H1 (cell line): ENCODE results near the gene OPCML. TPM values are rescaled to one million over a fixed set of nuclear protein-coding genes. Genes with fewer than 3 reads are reported as not detected.

Experiments
- CTCF ChIA-PET: fragments of 300-600 bp; sonication (Branson Sonifier 250); formaldehyde crosslinking; loops from one replicate; lab custom pipeline; 2021; ENCODE audit not compliant: partially characterized antibody; lab: Charles Lee
- POLR2A ChIA-PET: fragments of 300-600 bp; sonication (Branson Sonifier 250); formaldehyde crosslinking; loops from one replicate; lab custom pipeline; 2021; ENCODE audit warnings: inconsistent platforms; ENCODE audit not compliant: partially characterized antibody; lab: Charles Lee
- DNase-seq, 2 experiments: peaks; one replicate each; pipeline versions ENCODE4 v3.0.0 to v3.0.0-alpha.2; 2010 to 2022; ENCODE audit warnings: low spot score in 2 of 2, low read depth in 1 of 2, mixed read lengths in 1 of 2
- FAIRE-seq: peaks from 2 replicates; lab custom pipeline; 2011; peaks lifted over from hg19 to GRCh38; lab: Jason Lieb, UNC
- H2AFZ ChIP-seq: 2 replicates; pipeline ENCODE4 v1.8.1; 2012; ENCODE audit warnings: low read length, inconsistent platforms
- H2AK5ac ChIP-seq: 2 replicates; pipeline ENCODE4 v1.6.1; 2013; ENCODE audit warnings: low read depth, low read length
- H2BK120ac ChIP-seq: replicated peaks from 2 replicates; pipeline ENCODE3; 2013; ENCODE audit warnings: low read depth, low read length, inconsistent platforms
- H2BK12ac ChIP-seq: 2 replicates; pipeline ENCODE4 v1.6.1; 2013; ENCODE audit warnings: low read depth, low read length
- H2BK15ac ChIP-seq: 2 replicates; pipeline ENCODE4 v1.6.1; 2013; ENCODE audit warnings: low read length
- H2BK20ac ChIP-seq: 2 replicates; pipeline ENCODE4 v1.6.1; 2013; ENCODE audit warnings: low read length
- H2BK5ac ChIP-seq: 2 replicates; pipeline ENCODE4 v1.6.1; 2013; ENCODE audit warnings: low read depth, low read length
- H3K14ac ChIP-seq: 2 replicates; pipeline ENCODE4 v1.6.1; 2013; ENCODE audit warnings: inconsistent platforms; ENCODE audit not compliant: insufficient read length
- H3K18ac ChIP-seq: 2 replicates; pipeline ENCODE4 v1.6.1; 2013; ENCODE audit warnings: low read length; ENCODE audit errors: extremely low read depth
- H3K23ac ChIP-seq: 2 replicates; pipeline ENCODE4 v1.6.1; 2013; ENCODE audit warnings: inconsistent platforms; ENCODE audit not compliant: insufficient read length
- H3K23me2 ChIP-seq: 2 replicates; pipeline ENCODE4 v1.6.1; 2013; ENCODE audit warnings: low read depth, low read length
- H3K27ac ChIP-seq: 2 replicates; pipeline ENCODE4 v1.6.1; 2011; ENCODE audit warnings: low read depth, low read length, inconsistent platforms
- H3K27me3 ChIP-seq, 4 experiments: replicated peaks in 1 of 4; 1 replicate in 1 of 4; 2 replicates in 3 of 4; pipeline versions ENCODE4 v1.6.1 to v1.8.1; 2011 to 2013; ENCODE audit warnings: low read length in 3 of 4, mild to moderate bottlenecking in 3 of 4, inconsistent platforms in 2 of 4, mixed read lengths in 2 of 4, moderate library complexity in 1 of 4; ENCODE audit not compliant: control insufficient read depth in 3 of 4, insufficient read depth in 3 of 4; ENCODE audit errors: extremely low read depth in 1 of 4
- H3K36me3 ChIP-seq, 4 experiments: 2 replicates each; pipeline versions ENCODE4 v1.6.1 to v1.8.1; 2011 to 2013; ENCODE audit warnings: mild to moderate bottlenecking in 4 of 4, low read length in 3 of 4, moderate library complexity in 2 of 4, control low read depth in 1 of 4, inconsistent platforms in 1 of 4; ENCODE audit not compliant: insufficient read depth in 4 of 4, control insufficient read depth in 2 of 4
- H3K4ac ChIP-seq: replicated peaks from 2 replicates; pipeline ENCODE3; 2013; ENCODE audit warnings: low read length, low read depth, mixed read lengths, inconsistent platforms; ENCODE audit not compliant: insufficient read length
- H3K4me1 ChIP-seq, 4 experiments: replicated peaks in 1 of 4; 1 replicate in 1 of 4; 2 replicates in 3 of 4; pipeline versions ENCODE4 v1.6.1 to v1.8.1; 2011 to 2013; ENCODE audit warnings: low read length in 3 of 4, inconsistent platforms in 2 of 4, mixed read lengths in 1 of 4; ENCODE audit not compliant: insufficient read depth in 4 of 4, control insufficient read depth in 3 of 4
- H3K4me2 ChIP-seq, 2 experiments: 2 replicates each; pipeline versions ENCODE4 v1.6.1 to v1.8.1; 2011 to 2013; ENCODE audit warnings: low read depth in 2 of 2, low read length in 2 of 2, control low read depth in 1 of 2, inconsistent platforms in 1 of 2, mild to moderate bottlenecking in 1 of 2; ENCODE audit not compliant: insufficient read depth in 1 of 2
- H3K4me3 ChIP-seq, 4 experiments: fragments of 200-600, 300-600 bp in 1 of 4; sonication (generic), shearing (Covaris generic), sonication (Bioruptor Twin) in 1 of 4; 2 replicates each; pipeline versions ENCODE4 v1.5.1 to v1.8.1; 2011 to 2016; ENCODE audit warnings: low read length in 4 of 4, low read depth in 3 of 4, control low read depth in 2 of 4, inconsistent platforms in 2 of 4, mild to moderate bottlenecking in 2 of 4, mixed read lengths in 1 of 4, moderate library complexity in 1 of 4; ENCODE audit not compliant: insufficient read depth in 2 of 4; ENCODE audit errors: extremely low read depth in 1 of 4
- H3K56ac ChIP-seq: replicated peaks from 2 replicates; pipeline ENCODE3; 2013; ENCODE audit warnings: low read depth, mild to moderate bottlenecking, mixed read lengths, low read length, inconsistent platforms; ENCODE audit not compliant: insufficient read length
- H3K79me1 ChIP-seq: 2 replicates; pipeline ENCODE4 v1.6.1; 2013; ENCODE audit warnings: low read depth, low read length, control low read depth
- H3K79me2 ChIP-seq, 2 experiments: 2 replicates each; pipeline versions ENCODE4 v1.6.1 to v1.8.1; 2012 to 2013; ENCODE audit warnings: low read length in 2 of 2, mild to moderate bottlenecking in 2 of 2, inconsistent platforms in 1 of 2; ENCODE audit not compliant: insufficient read depth in 2 of 2, control insufficient read depth in 1 of 2
- H3K9ac ChIP-seq, 4 experiments: replicated peaks in 1 of 4; 1 replicate in 1 of 4; 2 replicates in 3 of 4; pipeline versions ENCODE4 v1.6.1 to v1.8.1; 2011 to 2013; ENCODE audit warnings: low read depth in 3 of 4, low read length in 3 of 4, control low read depth in 2 of 4, mild to moderate bottlenecking in 2 of 4, moderate library complexity in 2 of 4, inconsistent platforms in 1 of 4; ENCODE audit errors: extremely low read depth in 1 of 4
- H3K9me3 ChIP-seq, 2 experiments: 2 replicates each; pipeline versions ENCODE4 v1.6.1 to v1.8.1; 2012 to 2013; ENCODE audit warnings: mild to moderate bottlenecking in 2 of 2, moderate library complexity in 2 of 2, control low read depth in 1 of 2, inconsistent platforms in 1 of 2, low read depth in 1 of 2, low read length in 1 of 2, mixed read lengths in 1 of 2; ENCODE audit not compliant: insufficient read depth in 2 of 2
- H4K20me1 ChIP-seq, 2 experiments: replicated peaks in 1 of 2; 2 replicates each; pipeline versions ENCODE3 to v1.8.1; 2011 to 2013; ENCODE audit warnings: inconsistent platforms in 2 of 2, low read length in 2 of 2, mild to moderate bottlenecking in 1 of 2; ENCODE audit not compliant: insufficient read depth in 2 of 2, control insufficient read depth in 1 of 2
- H4K5ac ChIP-seq: 2 replicates; pipeline ENCODE4 v1.6.1; 2013; ENCODE audit warnings: low read length, low read depth, mixed read lengths, inconsistent platforms; ENCODE audit not compliant: insufficient read length
- H4K8ac ChIP-seq: 2 replicates; pipeline ENCODE4 v1.8.0; 2013; ENCODE audit warnings: mild to moderate bottlenecking, moderate library complexity, low read length, inconsistent platforms; ENCODE audit not compliant: insufficient read depth; ENCODE audit errors: extremely low read depth
- H4K91ac ChIP-seq: replicated peaks from 2 replicates; pipeline ENCODE3; 2013; ENCODE audit warnings: low read length, mixed read lengths, inconsistent platforms; ENCODE audit not compliant: insufficient read length
- BCL11A ChIP-seq, 2 experiments: IDR thresholded peaks; one replicate each; pipeline ENCODE4 v1.6.1; 2011; ENCODE audit warnings: low read depth in 2 of 2, low read length in 2 of 2, mild to moderate bottlenecking in 2 of 2
- HDAC6 ChIP-seq: IDR thresholded peaks from one replicate; pipeline ENCODE4 v1.7.1; 2012; ENCODE audit warnings: low read depth, mild to moderate bottlenecking, inconsistent platforms, low read length, moderate library complexity
- JUN ChIP-seq: IDR thresholded peaks from 2 replicates; pipeline ENCODE4 v1.6.1; 2011; ENCODE audit warnings: low read depth, mild to moderate bottlenecking, improper control_type of control experiment, low read length
- NRF1 ChIP-seq: IDR thresholded peaks from 2 replicates; pipeline ENCODE4 v1.6.1; 2011; ENCODE audit warnings: mild to moderate bottlenecking, low read depth, low read length, improper control_type of control experiment
- POLR2A ChIP-seq, 2 experiments: IDR thresholded peaks; 1 replicate in 1 of 2; 2 replicates in 1 of 2; pipeline ENCODE4 v1.6.1; 2011; ENCODE audit warnings: low read depth in 2 of 2, low read length in 2 of 2, mild to moderate bottlenecking in 2 of 2; ENCODE audit errors: control extremely low read depth in 1 of 2
- POLR2AphosphoS5 ChIP-seq: IDR thresholded peaks from 2 replicates; pipeline ENCODE4 v1.6.1; 2011; ENCODE audit warnings: low read depth, low read length
- POU5F1 ChIP-seq: IDR thresholded peaks from 2 replicates; pipeline ENCODE4 v1.6.1; 2011; ENCODE audit warnings: low read depth, mild to moderate bottlenecking, low read length, moderate library complexity
- RNF2 ChIP-seq: fragments of 200-900, 300-1000 bp; sonication (generic); IDR thresholded peaks from 2 replicates; pipeline ENCODE4 v1.7.1; 2016; ENCODE audit warnings: borderline replicate concordance, low read depth, mild to moderate bottlenecking, antibody characterized with exemption, low read length; ENCODE audit not compliant: poor library complexity, severe bottlenecking; ENCODE audit errors: missing control alignments
- SAP30 ChIP-seq: fragments of 300-600 bp; sonication (generic); IDR thresholded peaks from 2 replicates; pipeline ENCODE4 v1.7.1; 2012; ENCODE audit warnings: low read length, moderate library complexity, mild to moderate bottlenecking, inconsistent platforms; ENCODE audit not compliant: insufficient read depth, insufficient replicate concordance
- SP1 ChIP-seq: IDR thresholded peaks from 2 replicates; pipeline ENCODE4 v1.6.1; 2011; ENCODE audit warnings: low read depth, low read length
- SP2 ChIP-seq: IDR thresholded peaks from 2 replicates; pipeline ENCODE4 v1.6.1; 2012; ENCODE audit warnings: mild to moderate bottlenecking, low read length, inconsistent platforms
- SP4 ChIP-seq: IDR thresholded peaks from 2 replicates; pipeline ENCODE4 v1.6.1; 2012; ENCODE audit warnings: low read length, inconsistent platforms
- USF2 ChIP-seq: IDR thresholded peaks from 2 replicates; pipeline ENCODE4 v1.6.1; 2011; ENCODE audit warnings: low read length, improper control_type of control experiment
- WGBS, 2 experiments: shearing (Covaris generic) in 1 of 2; methylation state at CpG; one replicate each; pipeline versions ENCODE4 v1.1.6 to v1.1.7; 2013 to 2015; ENCODE audit warnings: low lambda C conversion rate in 2 of 2, mixed read lengths in 2 of 2, inconsistent platforms in 1 of 2, low coverage in 1 of 2, missing lambda C conversion rate in 1 of 2; ENCODE audit not compliant: insufficient replicate concordance in 2 of 2, insufficient coverage in 1 of 2, insufficient read length in 1 of 2; ENCODE audit errors: extremely low coverage in 1 of 2, missing lambda C conversion rate in 1 of 2; 5-methylcytosine and 5-hydroxymethylcytosine counted together
- polyA plus RNA-seq, 7 experiments: library from polyadenylated mRNA; depleted of rRNA in 3 of 7; stranded (reverse) in 5 of 7; unstranded in 2 of 7; fragments of >200 nt in 5 of 7; fragments of 200-250 nt in 2 of 7; gene quantifications; 1 replicate in 5 of 7; 2 replicates in 1 of 7; 4 replicates in 1 of 7; pipeline versions ENCODE4 v1.2.1 to v1.2.3, GENCODE V29; 2011 to 2013; ENCODE audit warnings: missing spikeins in 2 of 7, mixed read lengths in 2 of 7
- total RNA-seq: library from RNA; stranded (reverse); fragmentation: NEBNext Ultra II Directional; extraction: Animal tissue kit (Norgen Biotek cat#: 25700); gene quantifications from 2 replicates; pipeline ENCODE4 v1.2.1, GENCODE V29; 2021

OPCML gene
- total and polyA plus RNA-seq, 2 of the 8 experiments (the other 6 are each of a cell fraction or from before 2014, with no cell fraction given) = 2.3 to 3.1 TPM

- peak overlapping the region; percentile 26 for H2BK120ac ChIP-seq
- no peak overlapping the region for H3K27ac ChIP-seq
- 30% methylated on average over 8 of the region's 12 CpGs; no CpG with 5 or more reads in 1 of the 2 experiments for WGBS, 2 experiments
- no peak overlapping the region for H4K5ac ChIP-seq
- no peak overlapping the region for H3K18ac ChIP-seq
- no peak overlapping the region for H2BK20ac ChIP-seq
- H2BK5ac ChIP-seq = no peak overlapping the region
- H3K27me3 ChIP-seq = peaks cover 5 to 15% (median 13%) of the 10 kb centered on the region in 4 experiments
- H4K20me1 ChIP-seq = no peaks in the 10 kb centered on the region
- TF ChIP-seq SAP30 (no peak), SP4 (no peak), RNF2 (no peak), USF2 (no peak), POLR2A (IDR thresholded peaks at IDR 0.05; ENCODE audit: control extremely low read depth in 1 of 2, low read depth in 2 of 2, low read length in 2 of 2) (no peak), SP2 (no peak), BCL11A (IDR thresholded peaks at IDR 0.05; ENCODE audit: low read depth in 2 of 2, low read length in 2 of 2) (no peak), HDAC6 (no peak), SP1 (no peak), NRF1 (no peak), POU5F1 (no peak), JUN (no peak), POLR2AphosphoS5 (no peak)
- FAIRE-seq = no peak
- peaks cover 1 to 4% (median 3%) of the 10 kb centered on the region in 4 experiments; a peak in 4 of 7 replicates for H3K4me1 ChIP-seq
- DNase-seq = no peak
- H2BK15ac ChIP-seq = peak overlapping the region; percentile 81; the same call in 1 of the 2 replicates
- no peaks in the 10 kb centered on the region for H3K36me3 ChIP-seq
- H3K23ac ChIP-seq = no peak overlapping the region
- no peak overlapping the region for H4K8ac ChIP-seq
- no peaks in the 10 kb centered on the region for H3K79me2 ChIP-seq
- H3K23me2 ChIP-seq = no peaks in the 10 kb centered on the region
- peak overlapping the region; percentile 10 to 33; a peak in 2 of 4 replicates for H3K4me2 ChIP-seq
- no peak overlapping the region for H4K91ac ChIP-seq
- H3K79me1 ChIP-seq = no peaks in the 10 kb centered on the region
- H2AFZ ChIP-seq = no peak overlapping the region
- H3K9ac ChIP-seq = no peak overlapping the region
- H2BK12ac ChIP-seq = peak overlapping the region; percentile 42; the same call in 1 of the 2 replicates
- no peaks in the 10 kb centered on the region for H3K9me3 ChIP-seq
- H3K4me3 ChIP-seq = peak overlapping the region in 1 of 4 experiments; percentile 24; a peak in 1 of 8 replicates
- H2AK5ac ChIP-seq = no peak overlapping the region
- no peak overlapping the region for H3K56ac ChIP-seq
- H3K4ac ChIP-seq = no peak overlapping the region
- CTCF ChIA-PET = interaction anchor here (0.9 to 1.3 kb wide), 4 partner anchors 22 to 65 kb away, joined by 3 to 8 read pairs (median 3); no protein-coding TSS in a partner anchor
- H3K14ac ChIP-seq = no peak overlapping the region
- POLR2A ChIA-PET = no interaction called here
These were observed 532.8 kb downstream of the OPCML start for GRCh38 chr11:132999516-132999915.
